SK-N-SH treated with all-trans-retinoic acid at 6 μM for 48 hours (cell line): ENCODE measurements around the gene TNFSF18.

Source experiments
- ATAC-seq: fragments of 200-7000 bp; cut with Tn5 transposase; 3 replicates; pipeline ENCODE4 v1.9.1; 2020; ENCODE audit warnings: mild to moderate bottlenecking, moderate library complexity
- ARNTL ChIP-seq: fragments of 450-650 bp; formaldehyde crosslinking; IDR thresholded peaks from 2 replicates; pipeline ENCODE4 v1.5.0; 2020; ENCODE audit warnings: low read depth, mild to moderate bottlenecking, moderate library complexity, borderline replicate concordance
- BACH2 ChIP-seq: fragments of 250-450 bp; sonication (Bioruptor Pico); IDR thresholded peaks from 2 replicates; pipeline ENCODE4 v1.9.0; 2021; ENCODE audit warnings: mild to moderate bottlenecking, borderline replicate concordance
- ISL1 ChIP-seq: fragments of 250-450 bp; sonication (Bioruptor Pico); IDR thresholded peaks from 2 replicates; pipeline ENCODE4 v2.1.2; 2022; ENCODE audit warnings: mild to moderate bottlenecking, moderate library complexity
- OSR1 ChIP-seq: fragments of 250-450 bp; sonication (Bioruptor Pico); IDR thresholded peaks from 2 replicates; pipeline ENCODE4 v1.8.0; 2022; ENCODE audit warnings: moderate library complexity, mild to moderate bottlenecking, inconsistent platforms
- PATZ1 ChIP-seq: fragments of 250-450 bp; sonication (Bioruptor Pico); IDR thresholded peaks from 2 replicates; pipeline ENCODE4 v1.8.0; 2020; ENCODE audit warnings: mild to moderate bottlenecking, moderate library complexity, borderline replicate concordance
- PPARA ChIP-seq: fragments of 250-450 bp; sonication (Bioruptor Pico); IDR thresholded peaks from 2 replicates; pipeline ENCODE4 v1.5.0; 2020; ENCODE audit warnings: mild to moderate bottlenecking, borderline replicate concordance
- RARB ChIP-seq: fragments of 250-450 bp; sonication (Bioruptor Pico); IDR thresholded peaks from 2 replicates; pipeline ENCODE4 v1.8.0; 2021; ENCODE audit warnings: mild to moderate bottlenecking, moderate library complexity
- TCF4 ChIP-seq: fragments of 250-450 bp; sonication (Bioruptor Pico); IDR thresholded peaks from 2 replicates; pipeline ENCODE4 v1.8.0; 2021; ENCODE audit warnings: mild to moderate bottlenecking, moderate library complexity, borderline replicate concordance
- TOX ChIP-seq: fragments of 250-450 bp; sonication (Bioruptor Pico); IDR thresholded peaks from 2 replicates; pipeline ENCODE4 v1.8.0; 2021; ENCODE audit warnings: mild to moderate bottlenecking, moderate library complexity, borderline replicate concordance
- ZC3H10 ChIP-seq: fragments of 250-450 bp; sonication (Bioruptor Pico); IDR thresholded peaks from 2 replicates; pipeline ENCODE4 v1.5.1; 2021; ENCODE audit warnings: mild to moderate bottlenecking, moderate library complexity
- ZFP3 ChIP-seq: fragments of 250-450 bp; sonication (Bioruptor Pico); IDR thresholded peaks from 2 replicates; pipeline ENCODE4 v1.5.0; 2020; ENCODE audit warnings: mild to moderate bottlenecking, moderate library complexity
- ZFP30 ChIP-seq: fragments of 450-650 bp; formaldehyde crosslinking; IDR thresholded peaks from 2 replicates; pipeline ENCODE4 v1.5.0; 2022; ENCODE audit warnings: mild to moderate bottlenecking, moderate library complexity
- ZNF565 ChIP-seq: fragments of 450-650 bp; formaldehyde crosslinking; conservative IDR thresholded peaks from 2 replicates; pipeline ENCODE4 v1.5.0; 2020; ENCODE audit warnings: low read depth, mild to moderate bottlenecking, moderate library complexity
- ZNF70 ChIP-seq: fragments of 450-650 bp; formaldehyde crosslinking; IDR thresholded peaks from 2 replicates; pipeline ENCODE4 v1.5.0; 2020; ENCODE audit warnings: mild to moderate bottlenecking, moderate library complexity
- ZNF8 ChIP-seq: fragments of 450-650 bp; formaldehyde crosslinking; IDR thresholded peaks from 2 replicates; pipeline ENCODE4 v1.5.0; 2020; ENCODE audit warnings: mild to moderate bottlenecking, moderate library complexity
- TF ChIP-seq, protein P1 (sequence below): fragments of 250-450 bp; sonication (Bioruptor Pico); IDR thresholded peaks from 2 replicates; pipeline ENCODE4 v1.8.0; 2021; ENCODE audit warnings: low read depth, mild to moderate bottlenecking, moderate library complexity, borderline replicate concordance
- TF ChIP-seq, protein P2 (sequence below): fragments of 250-450 bp; sonication (Bioruptor Pico); IDR thresholded peaks from 2 replicates; pipeline ENCODE4 v1.5.1; 2020; ENCODE audit warnings: low read depth, mild to moderate bottlenecking, moderate library complexity
- TF ChIP-seq, protein P3 (sequence below): fragments of 250-450 bp; sonication (Bioruptor Pico); IDR thresholded peaks from 2 replicates; pipeline ENCODE4 v1.5.1; 2021; ENCODE audit warnings: mild to moderate bottlenecking, moderate library complexity

Gene TNFSF18

GRCh38 chr1:173095632-173096031, 44.9 kb upstream of the TNFSF18 start:
- ATAC-seq, result peak; percentile 96
- TF ChIP-seq ZC3H10, result peak; percentile 47; the same call in 1 of the 2 replicates
- no peak for TF ChIP-seq PATZ1 (CRISPR knock-in tag)

- TF ChIP-seq ZNF70 (no peak), ZFP30 (CRISPR knock-in tag) (no peak), TCF4 (CRISPR knock-in tag) (no peak), ZFP3 (CRISPR knock-in tag) (no peak), ISL1 (CRISPR knock-in tag) (no peak), ZNF8 (CRISPR knock-in tag) (no peak), BACH2 (CRISPR knock-in tag) (no peak), TOX (CRISPR knock-in tag) (no peak)
- TF ChIP-seq, protein P1, sequence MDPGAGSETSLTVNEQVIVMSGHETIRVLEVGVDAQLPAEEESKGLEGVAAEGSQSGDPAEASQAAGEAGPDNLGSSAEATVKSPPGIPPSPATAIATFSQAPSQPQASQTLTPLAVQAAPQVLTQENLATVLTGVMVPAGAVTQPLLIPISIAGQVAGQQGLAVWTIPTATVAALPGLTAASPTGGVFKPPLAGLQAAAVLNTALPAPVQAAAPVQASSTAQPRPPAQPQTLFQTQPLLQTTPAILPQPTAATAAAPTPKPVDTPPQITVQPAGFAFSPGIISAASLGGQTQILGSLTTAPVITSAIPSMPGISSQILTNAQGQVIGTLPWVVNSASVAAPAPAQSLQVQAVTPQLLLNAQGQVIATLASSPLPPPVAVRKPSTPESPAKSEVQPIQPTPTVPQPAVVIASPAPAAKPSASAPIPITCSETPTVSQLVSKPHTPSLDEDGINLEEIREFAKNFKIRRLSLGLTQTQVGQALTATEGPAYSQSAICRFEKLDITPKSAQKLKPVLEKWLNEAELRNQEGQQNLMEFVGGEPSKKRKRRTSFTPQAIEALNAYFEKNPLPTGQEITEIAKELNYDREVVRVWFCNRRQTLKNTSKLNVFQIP (CRISPR knock-in tag), result no peak
- TF ChIP-seq, all 23 proteins: peak for 0
- ATAC-seq, result no peak
Observed at GRCh38 chr1:173094541-173094940, 43.8 kb upstream of the TNFSF18 start.

GRCh38 chr1:173093691-173094445, 43.1 kb upstream of the TNFSF18 start:
- TF ChIP-seq PPARA (CRISPR knock-in tag) (no peak), ZNF565 (no peak), ZC3H10 (no peak), PATZ1 (CRISPR knock-in tag) (no peak), RARB (CRISPR knock-in tag) (no peak), ZNF70 (no peak), OSR1 (no peak), ZFP30 (CRISPR knock-in tag) (no peak), BACH2 (CRISPR knock-in tag) (no peak)
- TF ChIP-seq, protein P2, sequence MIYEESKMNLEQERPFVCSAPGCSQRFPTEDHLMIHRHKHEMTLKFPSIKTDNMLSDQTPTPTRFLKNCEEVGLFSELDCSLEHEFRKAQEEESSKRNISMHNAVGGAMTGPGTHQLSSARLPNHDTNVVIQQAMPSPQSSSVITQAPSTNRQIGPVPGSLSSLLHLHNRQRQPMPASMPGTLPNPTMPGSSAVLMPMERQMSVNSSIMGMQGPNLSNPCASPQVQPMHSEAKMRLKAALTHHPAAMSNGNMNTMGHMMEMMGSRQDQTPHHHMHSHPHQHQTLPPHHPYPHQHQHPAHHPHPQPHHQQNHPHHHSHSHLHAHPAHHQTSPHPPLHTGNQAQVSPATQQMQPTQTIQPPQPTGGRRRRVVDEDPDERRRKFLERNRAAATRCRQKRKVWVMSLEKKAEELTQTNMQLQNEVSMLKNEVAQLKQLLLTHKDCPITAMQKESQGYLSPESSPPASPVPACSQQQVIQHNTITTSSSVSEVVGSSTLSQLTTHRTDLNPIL (CRISPR knock-in tag), result no peak
- TF ChIP-seq, protein P3, sequence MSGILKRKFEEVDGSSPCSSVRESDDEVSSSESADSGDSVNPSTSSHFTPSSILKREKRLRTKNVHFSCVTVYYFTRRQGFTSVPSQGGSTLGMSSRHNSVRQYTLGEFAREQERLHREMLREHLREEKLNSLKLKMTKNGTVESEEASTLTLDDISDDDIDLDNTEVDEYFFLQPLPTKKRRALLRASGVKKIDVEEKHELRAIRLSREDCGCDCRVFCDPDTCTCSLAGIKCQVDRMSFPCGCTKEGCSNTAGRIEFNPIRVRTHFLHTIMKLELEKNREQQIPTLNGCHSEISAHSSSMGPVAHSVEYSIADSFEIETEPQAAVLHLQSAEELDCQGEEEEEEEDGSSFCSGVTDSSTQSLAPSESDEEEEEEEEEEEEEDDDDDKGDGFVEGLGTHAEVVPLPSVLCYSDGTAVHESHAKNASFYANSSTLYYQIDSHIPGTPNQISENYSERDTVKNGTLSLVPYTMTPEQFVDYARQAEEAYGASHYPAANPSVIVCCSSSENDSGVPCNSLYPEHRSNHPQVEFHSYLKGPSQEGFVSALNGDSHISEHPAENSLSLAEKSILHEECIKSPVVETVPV, result no peak
- no peak for ATAC-seq

GRCh38 chr1:173084292-173084691, 33.6 kb upstream of the TNFSF18 start:
- ATAC-seq, result no peak
- no peak for TF ChIP-seq ISL1 (CRISPR knock-in tag)
- no peak for TF ChIP-seq ZFP30 (CRISPR knock-in tag)
- TF ChIP-seq TCF4 (CRISPR knock-in tag), result no peak
- no peak for TF ChIP-seq PPARA (CRISPR knock-in tag)
- TF ChIP-seq RARB (CRISPR knock-in tag), result no peak
- TF ChIP-seq BACH2 (CRISPR knock-in tag), result no peak
- TF ChIP-seq TOX (CRISPR knock-in tag), result no peak
- TF ChIP-seq, protein P1 (CRISPR knock-in tag), result no peak
- TF ChIP-seq OSR1, result no peak
- TF ChIP-seq ZNF8 (CRISPR knock-in tag), result no peak
- TF ChIP-seq PATZ1 (CRISPR knock-in tag), result no peak
- no peak for TF ChIP-seq ARNTL (CRISPR knock-in tag)
